ENCODE measurements around the gene PARN. TPM values are rescaled to one million over a fixed set of nuclear protein-coding genes. Genes with fewer than 3 reads are reported as not detected.
"Not testable (repeated sequence)": the region's sequence is repeated elsewhere in the genome, so short reads cannot be mapped to it uniquely, and the experiment has no call there.

Gene PARN
- total RNA-seq, 3 donors from 2014 or later (not counting 1 experiment from before 2014, with no cell fraction given) = 44.3 to 57.4 (median 45.1) TPM

GRCh38 chr16:14635395-14636165 is 5.5 kb upstream of the PARN start:
- Mint-ChIP-seq H3K9me3 (no peaks in the 10 kb centered on the region), H3K27me3 (ENCODE audit: low read depth in 2 of 2) (no peaks in the 10 kb centered on the region), H3K36me3 (no peaks in the 10 kb centered on the region), H3K27ac (peak overlapping the region; percentile 98 to 99), H3K4me3 (peak overlapping the region; percentile 22), H3K4me1 (peaks cover 37 to 54% of the 10 kb centered on the region in 2 donors)
- H3K4me3 ChIP-seq (ENCODE audit: low read length) = no peak overlapping the region
- TF ChIP-seq CTCF (IDR thresholded peaks at IDR 0.05) = no peak
- H3K4me1 ChIP-seq (ENCODE audit: control insufficient read depth, insufficient read depth, low read length) = peaks cover 32% of the 10 kb centered on the region
- no peak for DNase-seq
- no peaks in the 10 kb centered on the region for H3K27me3 ChIP-seq (ENCODE audit: control insufficient read depth, insufficient read depth, low read length)
- H3K36me3 ChIP-seq (ENCODE audit: control insufficient read depth, insufficient read depth, low read length) = peaks cover 8% of the 10 kb centered on the region
- no peaks in the 10 kb centered on the region for H3K9me3 ChIP-seq (ENCODE audit: control insufficient read depth, insufficient read depth, low read length)
- ATAC-seq = no peak
- H3K27ac ChIP-seq (ENCODE audit: low read length) = no peak overlapping the region
- intact Hi-C loops (cut with micrococcal nuclease) = no loop called here
- WGBS (ENCODE audit: insufficient coverage) = 86% methylated on average over 12 of the region's 12 CpGs

- ATAC-seq (no peak), DNase-seq (no peak)
- Histone ChIP-seq H3K9me3 (ENCODE audit: control insufficient read depth, insufficient read depth, low read length) (no peaks in the 10 kb centered on the region), H3K4me3 (ENCODE audit: low read length) (peak overlapping the region; percentile 90), H3K36me3 (ENCODE audit: control insufficient read depth, insufficient read depth, low read length) (peaks cover 7% of the 10 kb centered on the region), H3K4me1 (ENCODE audit: control insufficient read depth, insufficient read depth, low read length) (peaks cover 41% of the 10 kb centered on the region), H3K27ac (ENCODE audit: low read length) (peak overlapping the region; percentile 92), H3K27me3 (ENCODE audit: control insufficient read depth, insufficient read depth, low read length) (no peaks in the 10 kb centered on the region)
- H3K9me3 Mint-ChIP-seq = peaks cover 3 to 4% of the 10 kb centered on the region in 2 donors
- H3K27ac Mint-ChIP-seq = peak overlapping the region; percentile 98 to 99
- intact Hi-C loops (cut with micrococcal nuclease) = loop anchor here (5.0 kb wide), 1 partner anchor 712 kb away; the partner anchor contains the start of gene ERCC4
- no peaks in the 10 kb centered on the region for H3K36me3 Mint-ChIP-seq
- peaks cover 35 to 52% of the 10 kb centered on the region in 2 donors for H3K4me1 Mint-ChIP-seq
- H3K27me3 Mint-ChIP-seq (ENCODE audit: low read depth in 2 of 2) = no peaks in the 10 kb centered on the region
- WGBS (ENCODE audit: insufficient coverage) = 92% methylated on average over 7 of the region's 7 CpGs
- H3K4me3 Mint-ChIP-seq = peak overlapping the region; percentile 98
- no peak for TF ChIP-seq CTCF (IDR thresholded peaks at IDR 0.05)
Measured at GRCh38 chr16:14634389-14634725, 4.3 kb upstream of the PARN start.

GRCh38 chr16:14632693-14633569 is 2.9 kb upstream of the PARN start, which contains the start of gene BFAR:
Gene BFAR, plus strand, starts transcription at chr16:14632951. Its CDS starts 11,396 bp downstream, at chr16:14644347.
- H3K9me3 Mint-ChIP-seq = peaks cover 3 to 4% of the 10 kb centered on the region in 2 donors
- H3K4me1 Mint-ChIP-seq = peaks cover 44 to 59% of the 10 kb centered on the region in 2 donors
- Histone ChIP-seq H3K27me3 (ENCODE audit: control insufficient read depth, insufficient read depth, low read length) (no peaks in the 10 kb centered on the region), H3K4me1 (ENCODE audit: control insufficient read depth, insufficient read depth, low read length) (peaks cover 47% of the 10 kb centered on the region), H3K9me3 (ENCODE audit: control insufficient read depth, insufficient read depth, low read length) (no peaks in the 10 kb centered on the region), H3K36me3 (ENCODE audit: control insufficient read depth, insufficient read depth, low read length) (peaks cover 3% of the 10 kb centered on the region), H3K4me3 (ENCODE audit: low read length) (peak within 1 kb of the TSS; percentile 90), H3K27ac (ENCODE audit: low read length) (peak within 1 kb of the TSS; percentile 92)
- TF ChIP-seq CTCF (IDR thresholded peaks at IDR 0.05) = no peak
- intact Hi-C loops (cut with micrococcal nuclease) = loop anchor here (5.0 kb wide), 1 partner anchor 711 kb away; the partner anchor contains the start of gene ERCC4
- H3K27ac Mint-ChIP-seq = peak within 1 kb of the TSS; percentile 98 to 99
- no peaks in the 10 kb centered on the region for H3K36me3 Mint-ChIP-seq
- WGBS (ENCODE audit: insufficient coverage) = under 1% methylated on average over 69 of the region's 69 CpGs
- DNase-seq = peak; percentile 99
- ATAC-seq = peak; percentile 73 to 88 (median 75)
- peak within 1 kb of the TSS; percentile 98 for H3K4me3 Mint-ChIP-seq
- no peaks in the 10 kb centered on the region for H3K27me3 Mint-ChIP-seq (ENCODE audit: low read depth in 2 of 2)

- H3K27me3 Mint-ChIP-seq (ENCODE audit: low read depth in 2 of 2); DNase-seq; ATAC-seq; H3K36me3 Mint-ChIP-seq; H3K9me3 ChIP-seq (ENCODE audit: control insufficient read depth, insufficient read depth, low read length); H3K27me3 ChIP-seq (ENCODE audit: control insufficient read depth, insufficient read depth, low read length); H3K9me3 Mint-ChIP-seq: not testable (repeated sequence)
- H3K4me3 ChIP-seq (ENCODE audit: low read length) = peak overlapping the region; percentile 29
- Mint-ChIP-seq H3K4me3 (peak overlapping the region; percentile 91), H3K4me1 (peaks cover 37 to 52% of the 10 kb centered on the region in 2 donors), H3K27ac (peak overlapping the region; percentile 98 to 99)
- H3K4me1 ChIP-seq (ENCODE audit: control insufficient read depth, insufficient read depth, low read length) = peaks cover 47% of the 10 kb centered on the region
- peaks cover 20% of the 10 kb centered on the region for H3K36me3 ChIP-seq (ENCODE audit: control insufficient read depth, insufficient read depth, low read length)
- intact Hi-C loops (cut with micrococcal nuclease) = loop anchor here (5.0 kb wide), 1 partner anchor 708 kb away; the partner anchor contains the start of gene ERCC4
- peak overlapping the region; percentile 91 for H3K27ac ChIP-seq (ENCODE audit: low read length)
- 86% methylated on average over 28 of the region's 29 CpGs for WGBS (ENCODE audit: insufficient coverage)
Measured at GRCh38 chr16:14630620-14631330, 715 bp upstream of the PARN start.

Measured in natural killer cell (primary cell).